Glomerular visceral epithelial cell (primary cell): ENCODE data around the gene VANGL1.

ENCODE experiments used
- DNase-seq: peaks from one replicate; pipeline ENCODE4 v3.0.0-alpha.2; 2016; ENCODE audit errors: extremely low spot score

VANGL1 gene

GRCh38 chr1:115705085-115705951, 63.5 kb downstream of the VANGL1 start:
- DNase-seq: no peak

GRCh38 chr1:115705963-115706362, 64.2 kb downstream of the VANGL1 start:
- DNase-seq: no peak

GRCh38 chr1:115706587-115707425, 65.0 kb downstream of the VANGL1 start:
- DNase-seq: peak; percentile 37

GRCh38 chr1:115710859-115711624, 69.3 kb downstream of the VANGL1 start:
- DNase-seq: no peak

GRCh38 chr1:115712911-115713609, 71.3 kb downstream of the VANGL1 start:
- DNase-seq: no peak

- peak; percentile 28 for DNase-seq
Observed at GRCh38 chr1:115713906-115714305, 72.1 kb downstream of the VANGL1 start.

DNA sequence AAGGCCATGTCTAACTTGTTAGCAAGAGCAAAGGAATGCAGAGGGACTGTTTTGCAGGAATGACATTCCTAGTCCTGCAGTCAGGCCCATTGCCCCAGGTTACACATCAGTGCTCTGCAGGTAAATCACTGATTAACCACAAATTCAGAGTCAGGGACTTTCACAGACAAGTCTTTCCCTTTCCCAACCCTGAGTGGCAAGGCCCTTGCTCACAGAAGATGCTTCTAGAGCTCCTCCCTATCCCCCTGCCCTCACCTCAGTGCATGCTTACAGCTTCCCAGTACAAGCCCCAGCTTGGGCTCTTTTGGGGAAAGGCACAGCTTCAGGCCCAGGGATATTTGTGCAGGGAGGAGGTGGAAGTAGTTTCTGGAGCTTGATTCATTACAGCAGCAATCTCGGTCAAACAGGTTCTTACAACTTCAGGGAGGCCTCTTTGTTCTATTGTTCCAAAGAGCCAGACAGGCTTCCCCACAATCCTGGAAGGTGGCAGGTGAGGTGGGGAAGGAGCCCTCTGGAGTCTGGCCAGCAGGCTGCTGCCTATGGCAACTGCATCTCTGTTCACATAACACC, 72.9 kb downstream of the VANGL1 start:
- peak; percentile 36 for DNase-seq

DNA sequence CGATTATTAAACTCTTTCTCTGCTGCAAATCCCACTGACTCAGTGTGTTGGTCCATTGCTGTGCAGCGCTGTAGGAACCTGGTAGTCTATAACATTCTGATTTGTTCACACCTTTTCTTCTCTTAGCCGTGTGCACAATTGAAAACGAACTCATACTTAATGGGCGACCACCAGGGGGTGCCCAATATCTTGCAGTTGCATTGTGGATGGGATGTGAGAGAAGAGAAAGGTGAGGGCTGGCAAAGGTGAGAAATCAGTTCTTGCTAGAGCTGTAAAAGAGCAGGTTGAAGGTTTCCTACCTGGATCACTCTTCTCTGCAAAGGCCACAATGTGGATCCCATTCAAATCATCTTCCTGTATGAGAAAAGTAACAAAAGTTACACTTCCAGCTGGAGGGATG, 75.8 kb downstream of the VANGL1 start:
- peak; percentile 27 for DNase-seq

GRCh38 chr1:115718011-115718754, 76.4 kb downstream of the VANGL1 start:
- DNase-seq: no peak

- DNase-seq: no peak
Observed at GRCh38 chr1:115719285-115719684, 77.5 kb downstream of the VANGL1 start.

DNA sequence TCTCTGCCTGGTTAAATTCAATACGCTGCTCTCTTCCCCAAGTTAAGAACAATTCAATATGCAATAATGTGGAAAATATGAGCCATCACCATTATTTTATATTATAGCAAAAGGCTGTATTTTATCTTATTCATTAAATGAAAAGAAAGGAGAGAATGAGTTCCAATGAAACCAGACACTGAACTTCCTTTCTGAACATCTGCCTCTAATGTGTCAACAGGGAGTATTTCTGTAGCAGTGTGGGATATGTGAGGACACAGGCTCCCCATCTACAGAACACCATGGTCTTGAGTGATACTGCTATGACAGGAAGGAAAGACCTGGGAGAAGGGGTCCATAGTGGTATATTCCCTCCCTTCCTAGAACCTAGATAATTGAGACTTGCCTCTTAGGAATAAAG, 80.5 kb downstream of the VANGL1 start:
- DNase-seq: no peak

GRCh38 chr1:115723756-115724155, 82.0 kb downstream of the VANGL1 start:
- no peak for DNase-seq

- DNase-seq: no peak
Observed at GRCh38 chr1:115725600-115725999, 83.8 kb downstream of the VANGL1 start.

- no peak for DNase-seq
Observed at GRCh38 chr1:115726161-115726560, 84.4 kb downstream of the VANGL1 start.

- DNase-seq: no peak
Observed at GRCh38 chr1:115726570-115726969, 84.8 kb downstream of the VANGL1 start.

GRCh38 chr1:115727706-115728249, 86.0 kb downstream of the VANGL1 start:
- DNase-seq: peak; percentile 81

GRCh38 chr1:115728341-115728740, 86.6 kb downstream of the VANGL1 start:
- DNase-seq: no peak

GRCh38 chr1:115729756-115730155, 88.0 kb downstream of the VANGL1 start:
- no peak for DNase-seq

GRCh38 chr1:115732316-115732715, 90.5 kb downstream of the VANGL1 start:
- no peak for DNase-seq

- no peak for DNase-seq
Observed at GRCh38 chr1:115740811-115741210, 99.0 kb downstream of the VANGL1 start.
